Measurements from ENCODE around the gene HS6ST3. TPM values are rescaled to one million over a fixed set of nuclear protein-coding genes. Genes with fewer than 3 reads are reported as not detected.
"Not testable (repeated sequence)": the region's sequence is repeated elsewhere in the genome, so short reads cannot be mapped to it uniquely, and the experiment has no call there.

Gene HS6ST3
- total RNA-seq, 2 experiments from 2014 or later, result not detected

DNA sequence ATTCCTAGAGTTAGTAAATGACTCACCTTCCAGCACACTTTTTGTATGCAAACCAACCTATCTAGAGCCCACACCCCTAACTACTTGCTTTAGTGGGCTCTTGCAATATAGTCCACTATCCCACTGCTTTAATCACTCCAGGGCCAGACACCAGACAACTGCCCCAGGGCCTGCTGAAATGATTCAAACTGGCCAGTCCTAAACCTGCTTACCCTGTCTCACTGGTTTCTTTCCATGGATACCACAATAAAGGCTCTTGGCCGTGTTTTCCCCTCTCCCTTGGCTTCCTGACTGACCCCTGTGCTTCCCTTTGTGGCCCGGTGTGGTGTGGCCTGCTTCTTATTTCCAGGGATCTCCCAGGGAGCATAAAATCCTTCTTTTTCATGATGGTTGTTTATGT lies 14.6 kb downstream of the HS6ST3 start:
- ChIA-PET POLR2A (no interaction called here), CTCF (interaction anchor here (0.8 kb wide), 1 partner anchor 12 kb away, joined by 3 read pairs; no protein-coding TSS in a partner anchor)
- Mint-ChIP-seq H3K4me3 (no peak overlapping the region), H3K9me3 (ENCODE audit: insufficient read depth) (peaks cover 6% of the 10 kb centered on the region), H3K36me3 (ENCODE audit: low read depth) (no peaks in the 10 kb centered on the region), H3K27ac (no peak overlapping the region), H3K4me1 (ENCODE audit: low read depth) (no peaks in the 10 kb centered on the region), H3K27me3 (ENCODE audit: low read depth) (no peaks in the 10 kb centered on the region)
- DNase-seq, result no peak
- no peak for ATAC-seq

DNA sequence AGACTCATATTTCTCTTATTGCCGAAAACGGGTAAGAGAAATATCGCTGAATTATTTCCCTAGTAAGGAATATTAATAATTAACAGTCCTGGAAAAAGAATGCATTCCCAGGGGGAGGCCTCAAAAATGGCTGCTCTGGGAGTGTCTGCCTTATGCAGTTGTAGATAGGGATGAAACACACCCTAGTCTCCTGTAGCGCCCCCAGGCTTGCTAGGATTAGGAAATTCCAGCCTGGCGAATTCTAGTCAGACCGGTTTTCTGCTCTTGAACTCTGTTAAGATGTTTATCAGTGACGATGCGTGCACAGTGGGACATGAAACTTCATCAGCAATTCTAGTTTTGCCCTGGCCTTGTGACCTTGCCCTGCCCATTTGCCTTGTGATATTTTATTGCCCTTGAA lies 18.2 kb downstream of the HS6ST3 start:
- CTCF ChIA-PET; H3K4me1 Mint-ChIP-seq (ENCODE audit: low read depth); H3K9me3 Mint-ChIP-seq (ENCODE audit: insufficient read depth); H3K4me3 Mint-ChIP-seq; H3K36me3 Mint-ChIP-seq (ENCODE audit: low read depth); H3K27me3 Mint-ChIP-seq (ENCODE audit: low read depth); DNase-seq; ATAC-seq; POLR2A ChIA-PET; H3K27ac Mint-ChIP-seq: not testable (repeated sequence)

DNA sequence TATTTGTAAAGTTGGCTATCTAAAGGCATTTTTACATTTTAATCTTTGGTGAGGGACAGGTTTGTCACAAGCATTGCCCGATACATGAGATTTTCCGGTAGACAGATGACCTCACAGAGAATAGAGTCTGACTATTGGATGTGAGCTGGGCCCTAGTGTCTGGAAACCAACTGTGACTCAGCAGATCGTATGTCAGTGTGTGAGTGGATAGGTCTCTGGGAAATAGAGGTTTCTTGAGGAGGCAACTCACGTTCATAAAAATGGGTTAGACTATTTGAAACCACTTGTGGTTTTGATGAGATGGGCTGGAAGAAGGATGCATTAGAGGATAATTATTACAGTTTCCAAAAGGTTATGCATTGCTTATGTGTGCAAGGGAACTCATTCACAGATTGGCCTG lies 19.2 kb downstream of the HS6ST3 start:
- CTCF ChIA-PET, result no interaction called here
- DNase-seq (no peak), ATAC-seq (no peak)
- H3K36me3 Mint-ChIP-seq (ENCODE audit: low read depth), result no peaks in the 10 kb centered on the region
- H3K27me3 Mint-ChIP-seq (ENCODE audit: low read depth), result no peaks in the 10 kb centered on the region
- peaks cover 6% of the 10 kb centered on the region for H3K9me3 Mint-ChIP-seq (ENCODE audit: insufficient read depth)
- POLR2A ChIA-PET, result no interaction called here
- no peak overlapping the region for H3K4me3 Mint-ChIP-seq
- H3K27ac Mint-ChIP-seq, result no peak overlapping the region
- H3K4me1 Mint-ChIP-seq (ENCODE audit: low read depth), result no peaks in the 10 kb centered on the region

DNA sequence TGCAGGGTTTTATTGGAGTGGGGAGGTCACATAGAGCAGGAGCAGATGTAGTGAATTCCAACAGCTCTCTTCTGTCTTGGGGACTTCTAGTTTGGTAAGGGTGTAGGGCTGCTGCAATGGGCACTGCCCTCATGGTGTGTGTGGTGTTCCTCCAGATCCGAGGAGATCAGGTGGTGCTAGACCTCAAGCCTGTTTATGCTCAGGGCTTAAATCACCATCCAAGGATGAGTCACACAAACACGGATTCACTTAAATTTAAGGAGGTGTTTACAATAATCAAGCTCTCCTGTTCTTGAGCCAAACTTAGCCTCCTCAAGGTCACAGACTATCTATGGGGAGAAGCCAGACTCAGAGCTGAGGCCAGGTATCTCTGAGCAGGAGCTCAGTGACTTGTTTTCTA lies 23.0 kb downstream of the HS6ST3 start:
- Mint-ChIP-seq H3K36me3 (ENCODE audit: low read depth) (no peaks in the 10 kb centered on the region), H3K4me3 (no peak overlapping the region), H3K27ac (no peak overlapping the region), H3K27me3 (ENCODE audit: low read depth) (no peaks in the 10 kb centered on the region), H3K4me1 (ENCODE audit: low read depth) (no peaks in the 10 kb centered on the region), H3K9me3 (ENCODE audit: insufficient read depth) (peaks cover 4% of the 10 kb centered on the region)
- ChIA-PET CTCF (no interaction called here), POLR2A (no interaction called here)
- DNase-seq (no peak), ATAC-seq (no peak)

DNA sequence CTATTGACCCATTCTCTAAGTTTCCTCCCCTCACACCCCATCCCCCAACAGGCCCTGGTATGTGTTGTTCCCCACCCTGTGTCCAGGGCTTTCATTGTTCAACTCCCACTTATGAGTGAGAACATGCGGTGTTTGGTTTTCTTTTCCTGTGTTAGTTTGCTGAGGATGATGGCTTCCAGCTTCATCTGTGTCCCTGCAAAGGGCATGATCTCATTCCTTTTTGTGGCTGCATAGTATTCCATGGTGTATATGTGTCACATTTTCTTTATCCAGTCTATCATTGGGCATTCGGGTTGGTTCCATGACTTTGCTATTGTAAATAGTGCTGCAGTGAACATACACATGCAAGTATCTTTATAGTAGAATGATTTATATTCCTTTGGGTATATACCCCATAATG lies 25.5 kb downstream of the HS6ST3 start:
- H3K4me1 Mint-ChIP-seq (ENCODE audit: low read depth); H3K9me3 Mint-ChIP-seq (ENCODE audit: insufficient read depth); H3K27me3 Mint-ChIP-seq (ENCODE audit: low read depth); H3K4me3 Mint-ChIP-seq; ATAC-seq; CTCF ChIA-PET; DNase-seq; H3K36me3 Mint-ChIP-seq (ENCODE audit: low read depth); POLR2A ChIA-PET; H3K27ac Mint-ChIP-seq: not testable (repeated sequence)

DNA sequence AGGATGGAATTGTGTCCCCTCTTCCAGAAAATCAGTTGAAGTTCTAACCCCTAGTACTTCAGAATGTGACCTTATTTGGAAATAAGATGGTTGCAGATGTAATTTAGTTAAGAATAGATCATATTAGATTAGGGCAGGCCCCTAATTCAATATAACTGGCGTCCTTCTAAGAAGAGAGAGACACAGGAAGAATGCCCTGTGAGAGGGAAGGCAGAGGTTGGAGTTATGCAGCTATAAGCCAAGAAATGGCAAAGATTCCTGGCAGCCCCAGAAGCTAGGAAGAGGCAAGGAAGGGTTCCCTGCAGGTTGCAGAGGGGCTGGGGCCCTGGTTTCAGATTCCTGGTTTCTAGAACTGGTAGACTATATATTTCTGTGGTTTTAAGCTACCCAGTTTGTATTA lies 30.0 kb downstream of the HS6ST3 start:
- DNase-seq, result no peak
- Mint-ChIP-seq H3K36me3 (ENCODE audit: low read depth) (no peaks in the 10 kb centered on the region), H3K27ac (no peak overlapping the region), H3K4me3 (no peak overlapping the region), H3K9me3 (ENCODE audit: insufficient read depth) (peaks cover 4% of the 10 kb centered on the region), H3K4me1 (ENCODE audit: low read depth) (no peaks in the 10 kb centered on the region), H3K27me3 (ENCODE audit: low read depth) (no peaks in the 10 kb centered on the region)
- ChIA-PET POLR2A (no interaction called here), CTCF (no interaction called here)
- ATAC-seq, result no peak

DNA sequence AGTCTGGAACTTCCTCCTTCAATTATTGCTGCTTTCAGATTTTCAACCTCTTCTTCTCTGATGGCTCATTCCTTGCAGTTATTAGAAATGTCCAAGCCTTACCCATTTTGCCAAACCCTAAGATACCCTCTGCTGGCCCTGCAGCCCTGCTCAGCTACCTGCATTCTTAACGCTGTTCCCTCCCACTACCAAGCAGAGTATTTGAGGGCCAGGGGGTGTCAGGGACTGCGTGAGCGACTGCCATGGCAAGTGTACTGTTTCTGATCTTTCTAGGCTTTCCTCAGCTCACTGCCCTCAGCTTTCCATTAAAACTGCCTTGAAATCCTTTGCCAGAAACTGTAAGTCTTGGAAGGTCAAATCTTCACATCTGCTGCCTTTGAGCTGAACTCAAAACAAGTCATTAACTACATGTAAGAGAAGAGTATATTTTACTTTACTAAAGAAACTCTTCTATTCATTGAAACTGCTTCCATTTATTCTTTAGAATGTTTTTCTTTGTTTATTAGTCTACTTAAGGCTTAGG lies 41.0 kb downstream of the HS6ST3 start:
- Mint-ChIP-seq H3K4me1 (ENCODE audit: low read depth) (no peaks in the 10 kb centered on the region), H3K4me3 (no peak overlapping the region), H3K9me3 (ENCODE audit: insufficient read depth) (peaks cover 4% of the 10 kb centered on the region), H3K27me3 (ENCODE audit: low read depth) (no peaks in the 10 kb centered on the region), H3K27ac (no peak overlapping the region), H3K36me3 (ENCODE audit: low read depth) (no peaks in the 10 kb centered on the region)
- ChIA-PET POLR2A (no interaction called here), CTCF (no interaction called here)
- ATAC-seq, result no peak
- DNase-seq, result no peak

DNA sequence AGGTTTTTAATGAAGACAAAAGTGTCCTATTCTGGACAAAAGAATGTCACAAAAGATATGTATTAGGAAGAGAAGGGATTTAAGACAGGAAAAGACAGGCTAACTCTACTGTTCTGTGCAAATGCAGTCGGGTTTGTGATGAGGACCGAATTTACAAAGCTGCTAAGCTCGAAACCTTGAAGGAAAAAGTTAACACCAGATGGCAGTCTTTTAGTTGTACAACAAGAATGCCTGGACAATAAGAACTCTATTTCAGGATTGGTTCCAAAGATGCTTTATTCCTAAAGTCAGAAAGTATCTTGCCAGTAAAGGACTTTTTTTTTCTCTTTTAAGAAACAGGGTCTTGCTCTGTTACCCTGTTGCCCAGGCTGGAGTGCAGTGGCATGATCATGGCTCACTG lies 51.1 kb downstream of the HS6ST3 start:
- ATAC-seq (no peak), DNase-seq (no peak)
- Mint-ChIP-seq H3K4me1 (ENCODE audit: low read depth) (no peaks in the 10 kb centered on the region), H3K4me3 (no peak overlapping the region), H3K27ac (no peak overlapping the region), H3K27me3 (ENCODE audit: low read depth) (no peaks in the 10 kb centered on the region), H3K9me3 (ENCODE audit: insufficient read depth) (no peaks in the 10 kb centered on the region), H3K36me3 (ENCODE audit: low read depth) (no peaks in the 10 kb centered on the region)
- ChIA-PET POLR2A (no interaction called here), CTCF (no interaction called here)

DNA sequence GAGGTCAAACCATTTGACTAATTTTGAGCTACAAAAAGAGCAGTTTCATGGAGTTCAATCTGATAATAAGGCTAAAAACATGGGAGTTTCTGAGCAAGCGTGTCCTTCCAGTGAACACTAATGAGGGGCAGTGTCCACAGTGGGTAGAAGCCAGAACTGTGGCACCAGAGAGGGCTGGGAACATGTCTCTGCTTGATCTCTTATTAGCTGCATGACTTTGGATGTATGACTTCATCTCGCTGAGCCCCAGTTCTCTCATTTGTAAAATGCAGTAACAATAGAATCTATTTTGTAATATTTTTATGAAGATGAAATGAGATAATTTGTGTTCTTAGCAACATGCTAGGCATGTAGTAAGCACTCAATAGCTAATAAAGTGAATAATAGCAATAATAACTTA lies 69.8 kb downstream of the HS6ST3 start:
- DNase-seq, result no peak
- no peak for ATAC-seq
- no peaks in the 10 kb centered on the region for H3K36me3 Mint-ChIP-seq (ENCODE audit: low read depth)
- no peaks in the 10 kb centered on the region for H3K27me3 Mint-ChIP-seq (ENCODE audit: low read depth)
- H3K4me1 Mint-ChIP-seq (ENCODE audit: low read depth), result no peaks in the 10 kb centered on the region
- H3K9me3 Mint-ChIP-seq (ENCODE audit: insufficient read depth), result no peaks in the 10 kb centered on the region
- no peak overlapping the region for H3K4me3 Mint-ChIP-seq
- CTCF ChIA-PET, result no interaction called here
- H3K27ac Mint-ChIP-seq, result no peak overlapping the region
- POLR2A ChIA-PET, result no interaction called here

DNA sequence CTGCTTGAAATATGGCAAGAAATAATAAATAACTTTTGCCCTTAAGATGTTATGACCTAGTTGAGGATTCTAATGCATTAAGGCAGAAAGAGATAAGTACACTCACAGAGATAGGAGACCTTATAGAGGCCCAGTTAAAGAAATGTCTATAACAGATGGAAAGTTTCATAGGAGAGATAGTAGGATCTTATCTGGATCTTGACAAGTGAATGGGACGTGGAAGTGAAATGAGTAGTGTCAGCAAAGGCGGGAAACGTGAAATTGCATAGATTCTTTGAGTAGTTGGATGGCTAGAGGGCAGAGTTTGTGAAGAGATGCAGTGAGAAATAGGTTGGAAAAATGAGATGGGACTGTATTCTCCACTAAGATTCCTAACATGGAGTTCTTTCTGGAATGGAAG lies 71.2 kb downstream of the HS6ST3 start:
- CTCF ChIA-PET, result no interaction called here
- POLR2A ChIA-PET, result no interaction called here
- ATAC-seq, result no peak

DNA sequence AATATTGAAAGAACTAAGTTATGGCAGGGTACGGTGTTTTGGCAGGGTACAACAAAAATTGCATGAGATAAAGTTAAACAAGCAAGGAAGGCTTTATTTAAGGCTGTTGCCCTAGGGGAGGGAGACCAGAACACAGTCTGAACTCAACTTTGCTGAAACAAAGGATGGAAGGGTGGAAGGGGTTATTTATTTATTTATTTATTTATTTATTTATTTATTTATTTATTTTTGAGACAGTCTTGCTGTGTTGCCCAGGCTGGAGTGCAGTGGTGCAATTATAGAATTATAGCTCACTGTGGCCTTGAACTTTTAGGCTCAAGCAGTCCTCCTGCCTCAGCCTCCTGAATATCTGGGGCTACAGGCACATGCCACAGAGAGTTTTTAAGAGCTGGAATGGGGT lies 75.9 kb downstream of the HS6ST3 start:
- ATAC-seq (no peak), DNase-seq (no peak)
- no peak overlapping the region for H3K27ac Mint-ChIP-seq
- no peaks in the 10 kb centered on the region for H3K27me3 Mint-ChIP-seq (ENCODE audit: low read depth)
- H3K9me3 Mint-ChIP-seq (ENCODE audit: insufficient read depth), result no peaks in the 10 kb centered on the region
- ChIA-PET CTCF (no interaction called here), POLR2A (no interaction called here)
- H3K4me3 Mint-ChIP-seq, result no peak overlapping the region
- no peaks in the 10 kb centered on the region for H3K4me1 Mint-ChIP-seq (ENCODE audit: low read depth)
- H3K36me3 Mint-ChIP-seq (ENCODE audit: low read depth), result no peaks in the 10 kb centered on the region

More for the DNA sequence above, 71.2 kb downstream of the HS6ST3 start:
- Mint-ChIP-seq H3K9me3 (ENCODE audit: insufficient read depth) (no peaks in the 10 kb centered on the region), H3K4me1 (ENCODE audit: low read depth) (no peaks in the 10 kb centered on the region), H3K27ac (no peak overlapping the region), H3K27me3 (ENCODE audit: low read depth) (no peaks in the 10 kb centered on the region), H3K36me3 (ENCODE audit: low read depth) (no peaks in the 10 kb centered on the region), H3K4me3 (no peak overlapping the region)
- DNase-seq, result no peak

DNA sequence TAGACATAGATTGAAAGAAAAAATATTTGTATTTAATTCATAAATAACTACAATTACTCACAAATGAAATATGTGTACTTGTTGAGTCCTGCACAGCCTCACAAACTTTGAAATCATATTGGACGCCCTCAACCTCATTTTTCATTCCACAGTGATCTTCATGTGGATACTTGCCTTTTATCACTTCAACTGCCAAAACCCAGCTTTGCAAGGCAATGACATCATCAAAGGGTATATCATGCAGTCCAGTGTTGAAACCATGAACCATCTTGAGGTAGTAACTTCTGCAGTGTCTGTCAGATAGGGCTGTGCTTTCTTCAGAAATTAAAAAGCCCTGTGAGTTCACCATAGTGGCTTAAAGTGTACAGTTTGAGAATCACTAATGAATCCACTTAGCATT lies 82.2 kb downstream of the HS6ST3 start:
- Mint-ChIP-seq H3K27me3 (ENCODE audit: low read depth) (no peaks in the 10 kb centered on the region), H3K4me1 (ENCODE audit: low read depth) (no peaks in the 10 kb centered on the region), H3K27ac (no peak overlapping the region), H3K4me3 (no peak overlapping the region), H3K36me3 (ENCODE audit: low read depth) (no peaks in the 10 kb centered on the region), H3K9me3 (ENCODE audit: insufficient read depth) (no peaks in the 10 kb centered on the region)
- ChIA-PET POLR2A (no interaction called here), CTCF (no interaction called here)
- ATAC-seq (no peak), DNase-seq (no peak)

DNA sequence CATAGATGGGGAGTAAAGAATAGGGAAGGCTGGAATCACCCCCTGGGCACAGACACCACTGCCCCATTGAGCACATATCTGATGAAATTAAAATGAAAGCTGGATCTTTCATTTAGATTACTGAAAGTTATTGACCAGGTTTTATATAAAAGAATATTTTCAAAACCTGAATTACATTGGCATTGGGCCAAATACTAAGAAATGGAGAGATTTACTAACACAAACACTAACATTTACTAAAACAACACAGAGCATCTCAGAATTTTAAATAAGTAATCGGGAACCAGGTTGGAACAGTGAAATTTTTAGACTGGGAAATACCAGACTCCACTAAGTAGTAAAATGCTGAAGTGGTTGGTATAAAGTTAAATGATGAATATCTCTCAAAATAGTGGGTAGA lies 88.9 kb downstream of the HS6ST3 start:
- Mint-ChIP-seq H3K36me3 (ENCODE audit: low read depth) (no peaks in the 10 kb centered on the region), H3K9me3 (ENCODE audit: insufficient read depth) (no peaks in the 10 kb centered on the region), H3K4me1 (ENCODE audit: low read depth) (no peaks in the 10 kb centered on the region), H3K27me3 (ENCODE audit: low read depth) (no peaks in the 10 kb centered on the region), H3K27ac (no peak overlapping the region), H3K4me3 (no peak overlapping the region)
- DNase-seq (no peak), ATAC-seq (no peak)
- CTCF ChIA-PET, result no interaction called here
- POLR2A ChIA-PET, result no interaction called here

Data from activated CD8-positive, alpha-beta T cell treated with anti-CD3 and anti-CD28 coated beads, Interleukin-2, amount 10 ng/mL, durations not matched to agents 7 days and 5 days (primary cell).